CD4-positive, alpha-beta T cell treated with Interleukin-6 for 4 hours (primary cell): ENCODE measurements around the gene TEX2.
"Not testable (repeated sequence)": the region's sequence is repeated elsewhere in the genome, so short reads cannot be mapped to it uniquely, and the experiment has no call there.

ENCODE experiments used
- DNase-seq: peaks from one replicate; pipeline ENCODE4 v3.0.0-alpha.2; 2020; ENCODE audit warnings: mixed read lengths

The TEX2 gene

GRCh38 chr17:64180089-64181073, 82.7 kb downstream of the TEX2 start:
- DNase-seq = no peak

DNA sequence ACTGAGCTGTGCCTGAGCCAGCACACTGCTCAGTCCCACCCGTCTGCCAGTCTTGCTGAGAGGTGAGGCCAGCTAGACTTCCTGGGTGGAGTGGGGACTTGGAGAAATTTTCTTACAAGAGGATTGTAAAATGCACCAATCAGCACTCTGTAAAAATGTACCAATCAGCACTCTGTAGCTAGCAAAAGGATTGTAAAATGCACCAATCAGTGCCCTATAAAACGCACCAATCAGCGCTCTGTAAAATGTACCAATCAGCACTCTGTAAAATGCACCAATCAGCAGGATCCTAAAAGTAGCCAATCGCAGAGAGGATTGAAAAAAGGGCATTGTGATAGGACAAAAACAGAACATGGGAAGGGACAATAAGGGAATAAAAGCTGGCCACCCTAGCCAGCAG, 84.0 kb downstream of the TEX2 start:
- not testable (repeated sequence) for DNase-seq

- DNase-seq = no peak
Measured at GRCh38 chr17:64178011-64178825, 84.8 kb downstream of the TEX2 start.

- no peak for DNase-seq
Measured at GRCh38 chr17:64177311-64178010, 85.6 kb downstream of the TEX2 start.

- no peak for DNase-seq
Measured at GRCh38 chr17:64176556-64176955, 86.5 kb downstream of the TEX2 start.

DNA sequence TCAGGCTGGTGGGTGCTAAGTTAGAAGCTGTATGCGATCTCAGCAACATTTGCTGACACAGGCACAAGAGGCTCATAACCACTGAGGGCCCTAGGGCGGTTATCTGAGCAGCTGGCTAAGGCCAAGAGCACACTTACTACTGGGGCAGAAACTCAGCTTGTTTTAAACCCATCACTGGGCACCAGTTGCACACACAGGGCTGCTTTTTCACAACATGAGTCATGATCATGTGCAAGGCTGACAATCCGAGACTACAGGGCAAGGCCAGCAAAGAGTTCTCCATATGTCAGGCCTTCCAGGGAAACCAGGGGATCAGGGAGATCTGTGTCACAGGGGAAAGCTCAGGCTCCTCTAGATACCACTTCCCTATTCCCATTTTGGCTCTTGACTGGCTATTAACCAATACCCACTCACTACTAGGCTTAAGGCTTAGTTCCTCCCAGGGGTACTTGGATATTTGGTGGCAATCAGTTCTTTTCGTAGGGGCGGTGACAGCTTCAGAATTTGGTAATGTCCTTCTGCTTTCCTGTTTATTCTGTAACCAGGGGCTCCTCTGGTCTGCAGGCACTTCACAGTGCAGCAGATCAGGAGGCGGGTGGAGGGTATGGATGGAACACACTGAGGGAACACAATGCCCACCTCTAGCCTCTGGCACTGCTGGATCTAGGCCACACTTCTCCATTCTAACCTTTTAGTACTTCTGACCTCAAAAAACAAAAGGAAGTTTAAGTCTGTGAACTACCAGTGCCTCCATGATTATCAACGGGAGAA, 88.2 kb downstream of the TEX2 start:
- DNase-seq = no peak

DNA sequence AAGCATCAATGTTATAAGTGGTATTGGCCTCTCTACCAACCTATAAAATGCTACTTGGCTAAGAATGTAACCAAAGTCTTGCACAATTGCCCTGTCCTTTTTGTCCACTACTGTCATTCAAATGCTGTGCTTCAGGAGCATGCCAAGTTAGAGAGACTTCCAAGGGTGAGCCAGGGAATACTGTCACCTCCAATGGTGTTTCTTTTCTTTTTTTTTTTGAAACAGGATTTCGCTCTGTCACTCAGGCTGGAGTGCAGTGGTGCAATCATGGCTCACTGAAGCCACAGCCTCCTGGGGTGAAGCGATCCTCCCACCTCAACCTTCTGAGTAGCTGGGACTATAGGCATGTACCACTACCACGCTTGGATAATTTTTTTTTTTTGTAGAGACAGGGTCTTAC, 89.4 kb downstream of the TEX2 start:
- DNase-seq = no peak

DNA sequence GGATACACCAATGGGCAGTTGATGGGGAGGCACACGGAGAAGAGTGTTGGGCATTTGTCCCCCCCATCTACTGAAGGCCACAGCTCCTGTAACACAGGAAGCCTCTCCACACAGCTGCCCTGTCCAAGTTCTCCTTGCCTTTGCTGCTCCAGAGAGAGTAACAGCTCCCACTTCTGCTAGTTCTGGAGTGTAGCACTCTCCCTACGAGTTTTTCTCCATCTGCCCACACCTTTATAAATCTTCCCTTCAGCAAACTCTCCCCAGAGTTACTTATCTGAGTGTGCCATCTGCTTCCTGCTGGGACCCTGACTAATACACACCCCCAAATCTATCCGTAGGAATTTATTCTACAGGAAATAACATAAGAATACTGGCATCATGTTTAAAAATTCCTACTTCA, 90.5 kb downstream of the TEX2 start:
- no peak for DNase-seq

- no peak for DNase-seq
Measured at GRCh38 chr17:64171041-64171440, 92.0 kb downstream of the TEX2 start.

DNA sequence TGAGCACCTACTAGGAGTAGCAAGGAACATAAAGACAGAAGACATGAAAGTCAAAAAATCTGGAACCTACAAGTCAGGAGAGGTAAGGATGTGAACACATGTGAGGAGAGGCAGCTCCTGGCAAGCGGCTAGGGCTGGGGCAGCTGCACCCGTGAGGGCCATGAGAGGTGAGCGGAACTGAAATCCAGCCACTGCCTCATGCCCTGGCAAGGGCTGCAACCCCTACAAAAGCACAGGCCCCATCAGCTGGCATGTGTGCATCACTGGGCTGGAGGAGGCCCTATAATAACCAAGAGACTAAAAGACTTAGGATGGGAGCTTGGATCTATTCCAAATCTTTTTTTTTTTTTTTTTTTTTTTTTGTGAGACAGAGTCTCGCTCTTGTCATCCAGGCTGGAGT, 92.8 kb downstream of the TEX2 start:
- no peak for DNase-seq

GRCh38 chr17:64167666-64168065, 95.4 kb downstream of the TEX2 start:
- DNase-seq = not testable (repeated sequence)

DNA sequence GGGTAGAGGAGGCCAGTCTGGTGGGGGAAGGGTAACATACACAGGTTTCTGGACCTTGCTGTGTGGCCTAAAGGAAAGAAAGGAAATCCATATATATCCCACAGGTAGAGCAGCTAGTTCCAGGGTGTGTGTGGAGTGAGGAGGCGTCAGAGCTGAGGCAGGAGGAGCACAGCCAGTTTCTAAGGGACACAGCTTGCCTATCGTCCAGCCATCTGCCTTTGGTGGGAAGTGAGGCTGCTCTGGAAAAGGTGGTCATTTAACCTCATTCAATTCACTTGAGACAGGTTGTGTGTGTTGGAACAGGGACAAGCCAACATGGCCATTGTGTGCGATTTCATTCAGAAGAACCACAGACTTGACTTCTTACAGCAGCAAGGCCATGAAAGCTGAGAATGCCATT, 96.2 kb downstream of the TEX2 start:
- no peak for DNase-seq

- no peak for DNase-seq
Measured at GRCh38 chr17:64165347-64165746, 97.7 kb downstream of the TEX2 start.

GRCh38 chr17:64164596-64165285, 98.3 kb downstream of the TEX2 start:
- DNase-seq = no peak

DNA sequence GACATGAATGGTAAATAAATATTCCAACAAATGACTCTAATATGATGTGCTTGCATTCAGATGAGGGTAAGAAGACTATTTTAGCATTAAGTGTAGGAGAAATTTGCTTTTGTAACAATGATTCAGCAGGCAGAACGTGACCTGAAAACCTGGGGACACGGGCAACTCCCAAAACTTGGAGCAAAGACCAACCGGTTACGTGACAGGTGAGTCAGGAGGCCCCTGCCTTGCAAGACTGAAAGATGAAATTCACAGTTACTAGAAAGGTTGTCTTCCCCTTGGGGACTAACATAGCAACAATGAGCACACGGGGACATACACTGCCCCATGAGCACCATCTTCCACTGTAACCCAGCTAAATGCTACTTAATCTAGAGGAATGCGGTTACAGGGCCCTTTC, 99.6 kb downstream of the TEX2 start:
- no peak for DNase-seq

DNA sequence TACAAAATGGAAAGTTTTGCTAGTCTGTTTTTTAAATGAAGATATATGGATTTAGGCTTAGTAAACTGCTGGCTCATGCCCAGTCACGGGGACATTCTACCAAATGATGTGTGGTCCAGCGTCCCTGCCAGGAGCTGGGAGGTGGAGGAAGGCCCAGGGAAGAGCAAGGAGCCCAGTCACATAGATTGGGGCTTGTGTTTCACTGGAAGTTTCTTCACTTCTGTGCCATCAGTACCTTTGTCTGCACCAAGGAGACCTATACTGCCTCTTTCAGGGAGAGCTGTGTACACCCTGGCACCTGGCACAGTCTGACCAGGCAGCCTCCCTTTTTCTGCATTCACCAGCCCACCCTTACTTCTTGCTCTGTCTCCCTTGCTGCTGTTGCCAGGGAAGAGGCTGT, 100.5 kb downstream of the TEX2 start:
- no peak for DNase-seq

DNA sequence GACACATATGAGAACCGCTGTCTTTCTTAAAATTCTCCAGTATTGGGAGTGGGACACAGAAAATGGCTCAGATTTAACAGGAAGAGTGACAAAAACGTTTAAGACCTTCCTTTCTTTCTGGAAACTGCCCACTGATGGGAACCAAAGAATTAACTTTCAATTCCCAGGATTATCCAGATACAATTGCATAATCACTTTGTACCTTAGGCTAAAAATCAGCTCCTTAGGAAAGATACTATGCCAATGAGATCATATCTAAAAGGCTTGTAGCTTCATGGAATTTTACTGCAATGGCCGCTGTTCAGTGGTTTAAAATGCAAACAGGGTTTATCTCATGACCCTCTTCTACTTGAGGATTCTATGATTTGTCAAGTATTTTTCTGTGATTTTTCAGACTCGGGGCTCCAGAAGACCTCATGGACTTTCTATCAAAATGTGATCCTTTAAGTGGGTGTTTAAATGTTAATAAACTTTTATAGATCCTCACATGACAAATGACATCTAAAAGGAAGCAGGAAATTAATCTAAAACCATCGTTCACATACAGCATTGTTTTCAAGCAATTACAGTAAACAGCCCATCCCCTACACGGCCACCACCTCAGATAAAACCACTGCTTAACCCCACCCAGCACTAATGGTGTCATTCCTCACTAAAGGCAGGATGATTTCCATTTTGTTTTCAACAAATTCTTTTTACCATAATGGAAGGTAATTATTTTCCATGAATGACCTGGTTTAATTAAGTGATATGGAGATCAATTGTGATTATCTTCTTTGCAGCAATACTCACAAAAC, 101.5 kb downstream of the TEX2 start:
- no peak for DNase-seq

DNA sequence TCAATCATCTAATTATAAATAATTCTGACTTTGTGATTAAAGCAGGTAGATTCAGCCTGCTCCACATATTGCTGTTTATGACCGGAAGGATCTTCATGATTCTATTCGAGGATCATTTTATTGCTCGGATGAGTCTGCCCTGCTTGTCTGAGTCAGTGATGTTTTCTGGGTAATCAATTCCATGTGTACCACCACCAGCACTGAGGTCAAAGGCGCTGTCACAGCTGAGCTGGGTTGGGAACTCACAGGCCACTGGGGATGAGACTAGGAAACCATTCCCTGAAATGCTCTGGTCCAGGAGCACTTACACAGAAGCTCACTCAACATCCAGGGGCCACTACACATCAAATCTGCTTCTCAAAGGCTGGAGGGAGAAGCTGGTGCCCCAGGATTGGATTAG, 102.7 kb downstream of the TEX2 start:
- DNase-seq = no peak

GRCh38 chr17:64158831-64159590, 104.0 kb downstream of the TEX2 start:
- DNase-seq = no peak

- DNase-seq = no peak
Measured at GRCh38 chr17:64158406-64158805, 104.7 kb downstream of the TEX2 start.
